ENCODE results near the gene CALHM1.
"Not testable (repeated sequence)": the region's sequence is repeated elsewhere in the genome, so short reads cannot be mapped to it uniquely, and the experiment has no call there.

Gene CALHM1

DNA sequence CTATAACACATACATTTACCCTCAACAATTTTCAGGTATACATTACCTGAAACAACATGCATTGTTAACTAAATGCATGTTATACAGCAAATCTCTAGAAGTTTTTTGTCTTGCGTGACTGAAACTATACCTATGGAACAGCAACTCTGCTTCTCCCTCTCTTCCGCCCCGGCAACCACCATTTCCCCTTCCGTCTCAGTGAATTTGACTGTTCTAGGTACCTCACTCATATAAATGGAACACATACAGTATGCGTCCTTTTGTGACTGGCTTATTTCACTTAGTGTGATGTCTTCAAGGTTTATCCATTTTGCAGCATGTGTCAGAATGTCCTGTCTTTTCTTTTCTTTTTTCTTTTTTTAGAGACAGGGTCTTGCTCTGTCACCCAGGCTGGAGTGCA is 29.1 kb downstream of the CALHM1 start:
- no peak for DNase-seq (ENCODE audit: low spot score)

DNA sequence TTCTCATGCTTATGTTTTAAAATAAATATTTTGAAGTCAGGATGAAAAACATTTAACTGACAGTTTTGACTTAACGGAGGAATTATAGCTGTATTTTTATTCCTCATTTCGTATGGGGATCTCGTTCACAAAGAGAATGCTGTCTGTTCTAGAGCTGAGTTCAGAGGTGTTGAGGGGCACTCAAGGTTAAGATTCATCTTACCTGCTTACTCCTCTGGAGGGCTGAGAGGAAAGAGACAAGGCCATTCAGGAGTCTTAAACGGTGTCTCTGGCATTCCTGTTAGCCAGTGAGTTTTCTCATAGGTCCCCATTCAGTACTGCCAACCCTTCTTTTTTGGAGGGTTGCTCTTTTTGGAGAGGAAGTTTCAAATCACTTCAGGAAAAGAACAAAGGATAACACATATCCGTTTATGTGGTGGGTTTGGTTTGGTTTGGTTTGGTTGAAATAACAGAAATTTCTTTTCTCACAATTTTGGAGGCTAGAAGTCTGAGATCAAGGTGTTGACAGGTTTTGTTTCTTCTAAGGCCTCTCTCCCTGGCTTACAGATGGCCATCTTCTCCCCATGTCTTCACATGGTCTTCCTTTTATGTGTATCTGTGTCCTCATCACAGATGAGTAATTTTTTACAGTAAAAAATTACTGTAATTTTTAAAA is 29.6 kb downstream of the CALHM1 start:
- no peak for DNase-seq (ENCODE audit: low spot score)

DNA sequence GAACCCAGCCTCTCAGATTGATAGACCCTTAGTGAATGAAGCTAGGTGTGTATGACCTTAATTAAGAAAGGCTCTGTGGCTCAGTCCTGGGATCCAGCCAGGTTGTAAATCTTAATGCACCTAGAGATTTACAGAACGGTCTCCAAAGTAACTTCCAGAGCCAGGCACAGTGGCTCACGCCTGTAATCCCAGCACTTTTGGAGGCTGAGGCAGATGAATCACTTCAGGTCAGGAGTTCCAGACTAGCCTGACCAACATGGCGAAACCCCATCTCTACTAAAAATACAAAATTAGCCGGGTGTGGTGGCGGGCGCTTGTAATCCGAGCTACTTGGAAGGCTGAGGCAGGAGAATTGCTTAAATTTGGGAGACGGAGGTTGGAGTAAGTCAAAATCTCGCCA is 30.8 kb downstream of the CALHM1 start:
- DNase-seq (ENCODE audit: low spot score): no peak

DNA sequence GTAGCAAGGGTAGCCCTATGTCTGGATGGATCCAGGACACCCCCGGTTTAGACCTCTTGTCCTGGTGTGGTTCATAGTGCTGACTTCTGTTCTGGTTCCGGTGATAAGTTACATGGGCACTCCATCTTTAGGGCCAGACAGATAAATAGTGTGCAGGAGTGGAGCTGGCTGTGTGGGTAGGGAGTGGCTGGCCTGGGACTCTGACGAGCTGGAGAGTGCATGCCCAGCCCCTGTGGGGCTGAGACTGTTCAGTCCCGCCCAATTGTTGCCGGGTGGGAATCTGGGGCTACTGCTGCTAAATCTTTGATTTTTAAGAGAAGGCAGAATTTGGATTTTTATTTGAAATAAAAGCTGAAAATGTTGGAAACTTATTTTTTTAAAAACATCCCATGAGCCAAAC is 35.0 kb downstream of the CALHM1 start:
- no peak for DNase-seq (ENCODE audit: low spot score)

DNA sequence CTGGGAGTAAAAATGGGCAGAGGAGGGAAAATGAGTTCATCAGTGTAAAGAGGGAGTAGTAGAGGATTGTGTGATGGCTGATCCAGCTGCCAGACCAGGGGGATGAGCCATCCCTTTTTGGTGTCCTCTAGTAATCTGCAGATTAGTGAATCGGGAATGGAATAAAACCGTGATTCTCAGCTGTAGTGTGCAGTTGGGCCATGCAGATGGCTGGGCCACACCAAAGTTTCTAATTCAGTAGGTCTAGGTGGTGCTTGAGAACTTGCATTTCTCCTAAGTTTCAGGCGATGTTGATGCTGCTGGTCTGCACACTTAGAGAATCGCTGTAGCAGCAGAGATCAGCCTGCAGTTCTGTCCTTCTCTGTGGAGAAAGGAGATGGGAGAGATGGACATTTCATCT is 39.6 kb downstream of the CALHM1 start:
- DNase-seq (ENCODE audit: low spot score): no peak

DNA sequence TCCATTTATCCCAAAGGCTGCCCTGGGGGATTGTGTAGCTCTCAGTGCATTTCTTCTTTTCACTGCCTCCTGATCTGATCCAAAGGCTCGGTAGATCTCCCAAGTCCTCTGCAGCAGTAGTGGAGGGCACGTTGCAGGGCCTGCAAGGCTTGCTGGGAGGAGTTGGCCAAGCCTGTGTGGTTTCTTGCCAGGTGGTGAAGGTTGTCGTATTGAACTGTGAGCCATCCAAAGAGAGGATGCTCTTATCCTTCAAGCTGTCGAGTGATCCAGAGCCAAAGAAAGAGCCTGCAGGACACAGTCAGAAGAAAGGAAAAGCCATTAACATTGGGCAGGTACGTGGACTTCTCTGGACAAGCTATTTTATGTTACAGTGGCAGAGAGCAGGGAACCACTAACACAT is 41.1 kb downstream of the CALHM1 start:
- DNase-seq (ENCODE audit: low spot score): no peak

DNA sequence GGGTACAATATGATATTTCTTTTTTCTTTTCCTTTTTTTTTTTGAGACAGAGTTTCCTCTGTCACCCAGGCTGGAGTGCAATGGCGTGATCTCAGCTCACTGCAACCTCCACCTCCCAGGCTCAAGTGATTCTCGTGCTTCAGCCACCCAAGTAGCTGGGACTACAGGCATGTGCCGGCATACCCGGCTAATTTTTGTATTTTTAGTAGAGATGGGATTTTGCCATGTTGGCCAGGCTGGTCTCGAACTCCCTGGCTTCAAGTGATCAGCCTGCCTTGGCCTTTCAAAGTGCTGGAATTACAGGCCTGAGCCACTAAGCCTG is 41.6 kb downstream of the CALHM1 start:
- not testable (repeated sequence) for DNase-seq (ENCODE audit: low spot score)

DNA sequence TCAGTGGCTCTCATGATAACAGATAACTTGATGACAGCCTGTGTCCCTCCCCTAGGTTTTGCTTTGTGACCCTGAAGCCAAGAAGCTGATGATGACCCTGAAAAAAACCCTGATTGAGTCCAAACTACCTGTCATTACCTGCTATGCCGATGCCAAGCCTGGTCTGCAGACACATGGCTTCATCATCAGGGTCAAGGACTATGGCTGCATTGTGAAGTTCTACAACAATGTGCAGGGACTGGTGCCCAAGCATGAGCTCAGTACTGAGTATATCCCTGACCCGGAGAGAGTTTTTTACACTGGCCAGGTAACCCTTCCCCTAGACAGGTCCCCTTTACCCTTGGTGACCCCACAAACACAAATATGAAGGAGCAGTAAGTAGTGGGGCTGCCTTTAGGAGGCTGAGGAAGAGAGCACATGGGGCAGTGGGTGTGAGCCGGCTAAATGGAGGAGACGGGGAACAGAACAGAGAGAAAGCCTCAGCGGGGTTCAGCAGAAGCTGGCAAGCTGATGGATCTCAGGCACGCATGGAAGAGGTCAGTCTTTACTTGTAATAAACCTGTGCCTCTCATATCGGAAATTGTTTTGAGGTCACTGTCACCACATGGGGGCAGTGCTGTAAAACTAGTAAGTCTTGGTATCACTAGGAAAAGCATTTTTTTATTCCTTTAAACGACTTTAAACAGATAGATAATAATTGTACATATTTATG is 42.1 kb downstream of the CALHM1 start:
- DNase-seq (ENCODE audit: low spot score): peak; percentile 81

DNA sequence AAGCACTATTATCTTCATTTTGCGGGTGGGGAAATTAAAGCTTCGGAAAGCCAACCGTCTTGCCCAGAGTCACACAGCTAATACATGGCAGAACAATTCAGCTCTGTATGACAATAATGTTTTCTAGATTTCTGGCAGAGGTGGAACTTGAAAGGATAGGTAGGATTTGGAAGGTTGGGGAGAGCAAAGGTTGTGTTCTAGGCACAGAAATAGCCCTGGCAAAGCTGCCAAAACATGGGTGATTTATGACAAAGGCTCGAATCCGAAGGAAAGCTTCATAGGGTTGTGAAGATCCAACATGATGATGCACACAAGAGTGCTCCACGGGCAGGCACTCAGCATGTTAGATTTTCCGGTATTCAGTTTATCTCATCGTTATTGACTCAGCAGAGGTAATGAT is 43.1 kb downstream of the CALHM1 start:
- DNase-seq (ENCODE audit: low spot score): no peak

DNA sequence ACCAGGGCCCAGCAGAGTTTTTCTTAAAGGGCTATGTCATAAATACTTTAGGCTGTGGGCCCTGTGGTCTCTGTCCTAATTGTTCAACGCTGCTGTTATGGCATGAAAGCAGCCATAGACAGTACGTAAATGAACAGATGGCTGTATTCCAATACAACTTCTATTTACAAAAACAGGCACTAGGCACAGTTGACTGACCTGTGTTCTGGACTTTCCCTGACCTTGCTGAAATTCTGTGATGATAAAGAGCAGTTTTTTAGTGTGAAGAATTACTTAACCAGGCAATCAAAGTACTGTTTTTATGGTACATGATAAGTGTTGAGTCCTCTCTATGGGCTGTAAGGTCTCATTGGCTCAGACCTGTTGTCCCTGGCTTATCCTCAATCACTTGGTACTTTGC is 45.1 kb downstream of the CALHM1 start:
- DNase-seq (ENCODE audit: low spot score): no peak
